ENCODE results near the gene HDAC3. TPM values are rescaled to one million over a fixed set of nuclear protein-coding genes. Genes with fewer than 3 reads are reported as not detected.

The HDAC3 gene
- polyA plus RNA-seq (2011; rRNA removed) (84.2 and 97.8 TPM in 2 replicates), polyA minus RNA-seq (2011; rRNA and poly(A)+ RNA removed) (39.2 and 58.6 TPM in 2 replicates)

DNA sequence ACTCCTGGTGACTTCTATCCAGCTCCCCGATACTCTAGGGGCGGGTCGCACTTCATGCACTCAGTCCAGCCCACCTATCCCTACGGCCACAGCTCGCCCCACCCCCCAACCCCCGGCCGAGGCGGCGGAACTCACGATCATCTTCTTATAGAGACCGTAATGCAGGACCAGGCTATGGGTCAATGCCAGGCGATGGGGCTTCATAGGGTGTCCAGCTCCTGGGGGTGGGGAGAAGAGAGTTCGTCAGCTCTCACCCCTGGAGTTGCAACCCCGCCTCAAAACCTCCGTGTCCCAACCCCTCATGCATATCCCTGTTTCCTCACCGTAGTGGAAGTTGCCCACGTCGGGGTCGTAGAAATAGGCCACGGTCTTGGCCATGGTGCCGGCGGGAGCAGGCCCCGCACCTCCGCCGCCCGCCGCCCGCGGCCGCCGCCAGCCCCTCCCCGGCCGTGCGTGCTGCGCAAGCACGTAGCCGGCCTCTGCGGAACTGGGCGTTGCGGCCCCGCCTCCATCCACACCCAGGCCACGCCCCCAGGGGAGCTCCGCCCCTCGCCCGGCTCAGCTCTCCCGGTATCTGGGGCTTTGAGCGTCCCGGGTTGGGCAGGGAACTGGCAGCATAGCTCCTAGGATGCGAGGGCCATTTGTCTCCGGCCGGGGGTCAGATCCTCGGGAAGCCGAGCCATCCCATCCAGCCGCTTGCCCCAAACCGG lies at the start of gene HDAC3, which contains the start of gene RELL2:
Gene HDAC3, minus strand, starts transcription at position 437 of the 710 bp plus-strand sequence. Its CDS starts 59 bp downstream, at position 378.
Gene RELL2, plus strand, starts transcription at position 585 of the 710 bp plus-strand sequence. CDS start 1,229 bp downstream, outside the sequence.
- H3K4me3 ChIP-seq (ENCODE audit: low read depth, low read length), result peak within 1 kb of the TSS; percentile 92
- TF ChIP-seq, protein P1, sequence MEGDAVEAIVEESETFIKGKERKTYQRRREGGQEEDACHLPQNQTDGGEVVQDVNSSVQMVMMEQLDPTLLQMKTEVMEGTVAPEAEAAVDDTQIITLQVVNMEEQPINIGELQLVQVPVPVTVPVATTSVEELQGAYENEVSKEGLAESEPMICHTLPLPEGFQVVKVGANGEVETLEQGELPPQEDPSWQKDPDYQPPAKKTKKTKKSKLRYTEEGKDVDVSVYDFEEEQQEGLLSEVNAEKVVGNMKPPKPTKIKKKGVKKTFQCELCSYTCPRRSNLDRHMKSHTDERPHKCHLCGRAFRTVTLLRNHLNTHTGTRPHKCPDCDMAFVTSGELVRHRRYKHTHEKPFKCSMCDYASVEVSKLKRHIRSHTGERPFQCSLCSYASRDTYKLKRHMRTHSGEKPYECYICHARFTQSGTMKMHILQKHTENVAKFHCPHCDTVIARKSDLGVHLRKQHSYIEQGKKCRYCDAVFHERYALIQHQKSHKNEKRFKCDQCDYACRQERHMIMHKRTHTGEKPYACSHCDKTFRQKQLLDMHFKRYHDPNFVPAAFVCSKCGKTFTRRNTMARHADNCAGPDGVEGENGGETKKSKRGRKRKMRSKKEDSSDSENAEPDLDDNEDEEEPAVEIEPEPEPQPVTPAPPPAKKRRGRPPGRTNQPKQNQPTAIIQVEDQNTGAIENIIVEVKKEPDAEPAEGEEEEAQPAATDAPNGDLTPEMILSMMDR (IDR thresholded peaks at IDR 0.05; ENCODE audit: insufficient read depth, low read depth, low read length), result no peak
- DNase-seq (ENCODE audit: low read depth), result peak; percentile 59
- ChIA-PET CTCF (interaction anchor here (0.5 to 10.9 kb wide), 13 partner anchors 9 to 78 kb away, joined by 3 to 107 read pairs (median 4); partner anchors contain the start of genes DIAPH1 and FCHSD1), POLR2A (interaction anchor here (0.9 to 1.2 kb wide), 2 partner anchors 14 to 18 kb away, joined by 3 to 4 read pairs; partner anchors contain the start of gene FCHSD1)
- H3K36me3 ChIP-seq (ENCODE audit: control insufficient read depth, insufficient read depth, low read length), result peaks cover 9% of the 10 kb centered on the region
- no peaks in the 10 kb centered on the region for H3K27me3 ChIP-seq (ENCODE audit: control insufficient read depth, insufficient read depth, low read length)

DNA sequence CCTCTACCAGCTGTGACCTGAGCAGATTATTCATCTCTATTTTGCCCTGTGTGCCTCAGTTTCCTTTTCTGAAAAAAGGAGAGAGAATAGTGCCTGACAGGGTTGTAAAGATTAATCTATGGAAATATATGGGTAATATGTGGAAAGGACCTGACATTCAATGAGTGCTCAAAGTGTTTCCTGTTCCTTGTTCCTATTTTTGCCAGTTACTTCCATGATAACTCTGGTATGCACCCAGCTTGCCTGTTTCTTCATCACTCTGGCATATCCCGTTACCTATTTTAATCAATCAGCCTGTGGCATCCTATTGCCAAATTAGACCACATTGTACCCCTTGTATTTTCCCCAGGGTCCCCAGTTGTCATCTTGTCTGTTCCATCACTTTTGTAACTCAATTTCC lies 48.9 kb upstream of the HDAC3 start:
- CTCF ChIA-PET, result interaction anchor here (2.6 kb wide), 1 partner anchor 275 kb away, joined by 9 read pairs; no protein-coding TSS in a partner anchor
- no peak for DNase-seq (ENCODE audit: low read depth)
- TF ChIP-seq, protein P1 (IDR thresholded peaks at IDR 0.05; ENCODE audit: insufficient read depth, low read depth, low read length), result no peak

DNA sequence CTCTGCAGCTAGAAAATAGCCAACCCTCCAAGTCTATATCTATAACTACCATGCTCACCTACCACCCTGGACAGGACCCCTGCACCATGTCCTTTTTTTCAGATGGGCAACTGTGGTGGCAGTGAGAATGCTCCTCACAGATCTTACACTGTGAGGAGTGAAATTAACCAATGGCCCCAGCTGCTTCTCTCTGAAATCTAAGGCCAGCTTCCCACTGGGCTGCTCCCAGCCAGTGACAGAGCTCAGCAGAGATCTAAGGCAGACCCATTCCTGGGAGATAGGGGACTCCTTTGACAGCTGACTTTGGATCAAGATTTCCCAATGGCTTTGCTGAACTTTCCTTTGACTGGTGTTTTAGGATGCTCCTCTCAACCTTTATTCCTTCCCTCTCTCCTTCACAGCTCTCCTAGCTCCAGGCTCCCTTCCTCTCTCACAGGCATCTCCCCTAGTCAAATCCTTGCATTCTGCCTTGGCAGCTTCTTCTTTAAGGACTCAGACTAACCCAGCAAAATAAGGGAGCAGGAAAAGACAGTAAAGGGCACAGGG lies 47.0 kb upstream of the HDAC3 start:
- DNase-seq (ENCODE audit: low read depth), result no peak
- no peak overlapping the region for H3K4me3 ChIP-seq (ENCODE audit: low read depth, low read length)
- CTCF ChIA-PET, result interaction anchor here (0.6 to 5.5 kb wide), 8 partner anchors 9 to 285 kb away, joined by 3 to 46 read pairs (median 8); partner anchors contain the start of genes PCDH1 and RNF14

More for the DNA sequence above, 48.9 kb upstream of the HDAC3 start:
- POLR2A ChIA-PET, result no interaction called here
- H3K27me3 ChIP-seq (ENCODE audit: control insufficient read depth, insufficient read depth, low read length), result peaks cover 3% of the 10 kb centered on the region
- no peaks in the 10 kb centered on the region for H3K36me3 ChIP-seq (ENCODE audit: control insufficient read depth, insufficient read depth, low read length)
- H3K4me3 ChIP-seq (ENCODE audit: low read depth, low read length), result no peak overlapping the region

DNA sequence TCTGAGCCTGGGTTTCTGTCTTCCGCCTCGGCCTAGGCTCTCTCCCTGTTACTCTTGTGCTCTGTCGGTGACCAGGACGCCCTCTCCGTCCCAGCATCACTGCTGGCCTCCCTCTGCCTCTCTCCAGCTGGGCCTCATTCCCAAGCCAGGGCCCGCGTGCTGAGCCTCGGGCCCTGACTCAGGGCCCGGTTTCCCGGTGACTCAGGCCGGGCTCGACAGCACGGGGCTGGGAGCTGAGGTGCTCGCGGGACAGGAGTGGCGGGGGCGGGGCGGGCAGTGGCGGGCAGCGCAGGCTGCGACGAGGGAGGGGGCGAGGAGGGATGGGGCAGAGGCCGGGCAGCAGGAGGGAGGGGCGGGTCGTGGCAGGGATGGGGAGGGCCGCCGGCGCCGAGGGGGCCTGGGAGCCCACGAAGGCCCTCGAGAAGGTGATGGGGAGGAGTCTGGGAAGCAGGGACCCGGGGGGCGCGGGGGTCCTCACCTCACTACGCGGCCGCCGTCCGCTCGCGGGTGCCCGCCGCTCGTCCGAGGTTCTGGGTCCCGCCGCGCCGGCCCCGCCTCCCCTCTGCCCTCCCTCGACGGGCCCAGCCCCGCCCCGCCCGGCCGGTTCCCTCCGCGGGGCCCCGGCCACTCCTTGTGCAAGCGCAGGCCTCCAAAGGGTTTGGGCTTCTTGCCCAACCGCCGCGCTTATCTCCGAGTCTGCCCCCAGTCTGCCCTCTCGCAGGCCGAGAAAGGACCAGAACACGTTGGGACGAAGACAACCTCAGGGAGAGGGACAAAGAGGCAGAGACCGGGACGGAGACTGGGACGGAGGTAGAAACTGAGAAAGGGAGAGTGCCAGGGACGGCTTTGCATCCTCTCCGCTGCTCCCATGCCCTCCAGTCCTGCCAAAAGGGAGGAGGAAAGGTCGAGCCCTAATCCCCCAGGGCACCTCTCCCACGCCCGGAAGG lies 45.3 kb upstream of the HDAC3 start, which contains the start of gene ARAP3:
Gene ARAP3, minus strand, starts transcription at position 536 of the 947 bp plus-strand sequence. CDS start 1,744 bp downstream, outside the sequence.
- ChIA-PET CTCF (interaction anchor here (0.7 to 5.5 kb wide), 7 partner anchors 11 to 287 kb away, joined by 3 to 46 read pairs (median 12); partner anchors contain the start of genes PCDH1 and RNF14), POLR2A (interaction anchor here (0.6 kb wide), 2 partner anchors 197 to 279 kb away, joined by 3 to 4 read pairs; no protein-coding TSS in a partner anchor)
- DNase-seq (ENCODE audit: low read depth), result peak; percentile 49
- H3K27me3 ChIP-seq (ENCODE audit: control insufficient read depth, insufficient read depth, low read length), result no peaks in the 10 kb centered on the region
- H3K36me3 ChIP-seq (ENCODE audit: control insufficient read depth, insufficient read depth, low read length), result peaks cover 5% of the 10 kb centered on the region
- TF ChIP-seq, protein P1 (IDR thresholded peaks at IDR 0.05; ENCODE audit: insufficient read depth, low read depth, low read length), result no peak
- H3K4me3 ChIP-seq (ENCODE audit: low read depth, low read length), result peak within 1 kb of the TSS; percentile 44

More for the DNA sequence above, 47.0 kb upstream of the HDAC3 start:
- Histone ChIP-seq H3K36me3 (ENCODE audit: control insufficient read depth, insufficient read depth, low read length) (peaks cover 4% of the 10 kb centered on the region; the same call in 1 of the 2 replicates), H3K27me3 (ENCODE audit: control insufficient read depth, insufficient read depth, low read length) (no peaks in the 10 kb centered on the region)
- POLR2A ChIA-PET, result no interaction called here
- TF ChIP-seq, protein P1 (IDR thresholded peaks at IDR 0.05; ENCODE audit: insufficient read depth, low read depth, low read length), result no peak

Data from BJ (cell line).